Adrenal gland (tissue), 5 donors: Measurements from ENCODE around the gene BBX.

Source experiments
- POLR2A ChIP-seq, 2 donors: fragments of 450-650 bp; IDR thresholded peaks; one replicate each; pipeline ENCODE4 v1.6.1; 2017; ENCODE audit warnings: antibody characterized with exemption in 2 of 2, mild to moderate bottlenecking in 2 of 2, moderate library complexity in 1 of 2
- TF ChIP-seq, protein P1 (sequence below), 6 experiments: fragments of 450-650 bp in 4 of 6; fragments of 200-600 bp in 2 of 6; sonication (generic) in 1 of 6; IDR thresholded peaks; 1 replicate in 5 of 6; 2 replicates in 1 of 6; pipeline versions ENCODE4 v1.5.1 to v1.8.0; 2016 to 2021; ENCODE audit warnings: antibody characterized with exemption in 6 of 6, mild to moderate bottlenecking in 2 of 6, moderate library complexity in 1 of 6
- donor health status: DM: no; HTN: no; CAD: no.

GRCh38 chr3:107710851-107711250 is 188.1 kb downstream of the BBX start:
- TF ChIP-seq, protein P1, sequence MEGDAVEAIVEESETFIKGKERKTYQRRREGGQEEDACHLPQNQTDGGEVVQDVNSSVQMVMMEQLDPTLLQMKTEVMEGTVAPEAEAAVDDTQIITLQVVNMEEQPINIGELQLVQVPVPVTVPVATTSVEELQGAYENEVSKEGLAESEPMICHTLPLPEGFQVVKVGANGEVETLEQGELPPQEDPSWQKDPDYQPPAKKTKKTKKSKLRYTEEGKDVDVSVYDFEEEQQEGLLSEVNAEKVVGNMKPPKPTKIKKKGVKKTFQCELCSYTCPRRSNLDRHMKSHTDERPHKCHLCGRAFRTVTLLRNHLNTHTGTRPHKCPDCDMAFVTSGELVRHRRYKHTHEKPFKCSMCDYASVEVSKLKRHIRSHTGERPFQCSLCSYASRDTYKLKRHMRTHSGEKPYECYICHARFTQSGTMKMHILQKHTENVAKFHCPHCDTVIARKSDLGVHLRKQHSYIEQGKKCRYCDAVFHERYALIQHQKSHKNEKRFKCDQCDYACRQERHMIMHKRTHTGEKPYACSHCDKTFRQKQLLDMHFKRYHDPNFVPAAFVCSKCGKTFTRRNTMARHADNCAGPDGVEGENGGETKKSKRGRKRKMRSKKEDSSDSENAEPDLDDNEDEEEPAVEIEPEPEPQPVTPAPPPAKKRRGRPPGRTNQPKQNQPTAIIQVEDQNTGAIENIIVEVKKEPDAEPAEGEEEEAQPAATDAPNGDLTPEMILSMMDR (IDR thresholded peaks at IDR 0.05) = no peak
- TF ChIP-seq POLR2A (IDR thresholded peaks at IDR 0.05) = no peak
